A673 (cell line): ENCODE data around the gene UBE2L5. TPM values are rescaled to one million over a fixed set of nuclear protein-coding genes. Genes with fewer than 3 reads are reported as not detected.

Experiments
- BruUV-seq: library from RNA; stranded (reverse); fragments of 400-500 nt; replicated peaks from 2 replicates; lab custom pipeline; 2021; lab: Mats Ljungman, UMichigan
- CTCF ChIA-PET: fragments of 300-600 bp; sonication (Branson Sonifier 250); formaldehyde crosslinking; loops from one replicate; lab custom pipeline; 2022; ENCODE audit warnings: antibody characterized with exemption; lab: Charles Lee
- POLR2A ChIA-PET: fragments of 300-600 bp; sonication (Branson Sonifier 250); formaldehyde crosslinking; loops from one replicate; lab custom pipeline; 2022; ENCODE audit warnings: antibody characterized with exemption; ENCODE audit not compliant: low non-redundant PET; lab: Charles Lee
- DNase-seq: peaks from one replicate; pipeline ENCODE4 v3.0.0-alpha.2; 2015; ENCODE audit warnings: low spot score
- H3K27ac ChIP-seq: fragments of 200-600 bp; sonication (generic); 2 replicates; pipeline ENCODE4 v1.5.1; 2016; ENCODE audit warnings: mixed run types, low read depth, mild to moderate bottlenecking, mixed read lengths, antibody characterized with exemption, low read length; ENCODE audit not compliant: poor library complexity, severe bottlenecking
- H3K27me3 ChIP-seq: fragments of 200-600 bp; sonication (generic); replicated peaks from 2 replicates; pipeline ENCODE4 v1.6.1; 2017; ENCODE audit warnings: mixed run types, low read depth, mild to moderate bottlenecking, mixed read lengths, antibody characterized with exemption, low read length; ENCODE audit not compliant: insufficient read depth, poor library complexity
- H3K36me3 ChIP-seq: fragments of 200-600 bp; sonication (generic); 2 replicates; pipeline ENCODE4 v1.6.1; 2016; ENCODE audit warnings: mixed run types, mild to moderate bottlenecking, mixed read lengths, antibody characterized with exemption, low read length; ENCODE audit not compliant: insufficient read depth, poor library complexity, severe bottlenecking
- H3K4me1 ChIP-seq: fragments of 200-600 bp; sonication (generic); 2 replicates; pipeline ENCODE4 v1.6.1; 2017; ENCODE audit warnings: mixed run types, mild to moderate bottlenecking, mixed read lengths, antibody characterized with exemption, low read length; ENCODE audit not compliant: insufficient read depth, poor library complexity, severe bottlenecking
- H3K4me3 ChIP-seq: fragments of 200-600 bp; sonication (generic); 2 replicates; pipeline ENCODE4 v1.5.1; 2016; ENCODE audit warnings: low read depth, mixed run types, mild to moderate bottlenecking, mixed read lengths, low read length; ENCODE audit not compliant: poor library complexity, severe bottlenecking
- H3K9me3 ChIP-seq: fragments of 200-600 bp; sonication (generic); 2 replicates; pipeline ENCODE4 v1.6.1; 2016; ENCODE audit warnings: mixed run types, low read depth, mild to moderate bottlenecking, mixed read lengths, antibody characterized with exemption, low read length; ENCODE audit not compliant: poor library complexity, severe bottlenecking
- EZH2 ChIP-seq: fragments of 200-600 bp; sonication (generic); IDR thresholded peaks from 2 replicates; pipeline ENCODE4 v1.6.1; 2017; ENCODE audit warnings: borderline replicate concordance, low read depth, mild to moderate bottlenecking, mixed read lengths, antibody characterized with exemption, low read length; ENCODE audit not compliant: poor library complexity, severe bottlenecking
- intact Hi-C: fragments of 100-400 bp; cut with micrococcal nuclease; formaldehyde crosslinking; loops from one replicate; pipeline ENCODE4 v1.10.0; 2022; ENCODE audit not compliant: unreplicated experiment
- total RNA-seq: library from RNA; stranded (reverse); gene quantifications from 2 replicates; pipeline ENCODE4 v1.2.3, GENCODE V29; 2021
- TF ChIP-seq, protein P1 (sequence below): fragments of 300-800, 200-600 bp; sonication (generic); conservative IDR thresholded peaks from 2 replicates; pipeline ENCODE4 v1.5.1; 2017; ENCODE audit warnings: low read depth, mild to moderate bottlenecking, antibody characterized with exemption, low read length, moderate library complexity, mixed read lengths

UBE2L5 gene
- total RNA-seq, 1 experiment from 2014 or later: 0.21 TPM

DNA sequence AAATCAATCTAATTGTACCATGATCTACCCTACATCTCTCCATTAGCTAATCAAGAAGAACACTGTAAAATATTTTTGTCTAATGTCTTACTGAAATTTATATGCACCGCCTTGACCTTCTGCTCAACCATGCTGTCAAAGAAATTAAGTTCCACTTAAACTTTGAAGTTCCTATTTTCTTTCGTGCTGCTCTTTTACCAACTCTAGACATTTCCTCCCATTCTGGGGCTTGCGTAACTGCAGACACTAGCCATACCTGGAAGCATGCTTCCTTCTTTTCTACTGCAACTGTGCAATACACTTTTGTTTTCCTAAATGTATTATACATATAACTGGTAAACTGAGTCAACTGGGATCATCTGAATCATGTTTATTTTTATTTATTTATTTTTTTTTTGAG, 8.5 kb upstream of the UBE2L5 start:
- Histone ChIP-seq H3K27ac (peak overlapping the region; percentile 97), H3K27me3 (no peaks in the 10 kb centered on the region), H3K9me3 (no peaks in the 10 kb centered on the region), H3K4me1 (peaks cover 44% of the 10 kb centered on the region), H3K36me3 (no peaks in the 10 kb centered on the region), H3K4me3 (no peak overlapping the region)
- ChIA-PET POLR2A (no interaction called here), CTCF (no interaction called here)
- DNase-seq: no peak
- intact Hi-C loops: loop anchor here (5.0 kb wide), 1 partner anchor 388 kb away; no protein-coding TSS in a partner anchor
- TF ChIP-seq EZH2: no peak
- TF ChIP-seq, protein P1, sequence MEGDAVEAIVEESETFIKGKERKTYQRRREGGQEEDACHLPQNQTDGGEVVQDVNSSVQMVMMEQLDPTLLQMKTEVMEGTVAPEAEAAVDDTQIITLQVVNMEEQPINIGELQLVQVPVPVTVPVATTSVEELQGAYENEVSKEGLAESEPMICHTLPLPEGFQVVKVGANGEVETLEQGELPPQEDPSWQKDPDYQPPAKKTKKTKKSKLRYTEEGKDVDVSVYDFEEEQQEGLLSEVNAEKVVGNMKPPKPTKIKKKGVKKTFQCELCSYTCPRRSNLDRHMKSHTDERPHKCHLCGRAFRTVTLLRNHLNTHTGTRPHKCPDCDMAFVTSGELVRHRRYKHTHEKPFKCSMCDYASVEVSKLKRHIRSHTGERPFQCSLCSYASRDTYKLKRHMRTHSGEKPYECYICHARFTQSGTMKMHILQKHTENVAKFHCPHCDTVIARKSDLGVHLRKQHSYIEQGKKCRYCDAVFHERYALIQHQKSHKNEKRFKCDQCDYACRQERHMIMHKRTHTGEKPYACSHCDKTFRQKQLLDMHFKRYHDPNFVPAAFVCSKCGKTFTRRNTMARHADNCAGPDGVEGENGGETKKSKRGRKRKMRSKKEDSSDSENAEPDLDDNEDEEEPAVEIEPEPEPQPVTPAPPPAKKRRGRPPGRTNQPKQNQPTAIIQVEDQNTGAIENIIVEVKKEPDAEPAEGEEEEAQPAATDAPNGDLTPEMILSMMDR: no peak
- no TSS peak for BruUV-seq

DNA sequence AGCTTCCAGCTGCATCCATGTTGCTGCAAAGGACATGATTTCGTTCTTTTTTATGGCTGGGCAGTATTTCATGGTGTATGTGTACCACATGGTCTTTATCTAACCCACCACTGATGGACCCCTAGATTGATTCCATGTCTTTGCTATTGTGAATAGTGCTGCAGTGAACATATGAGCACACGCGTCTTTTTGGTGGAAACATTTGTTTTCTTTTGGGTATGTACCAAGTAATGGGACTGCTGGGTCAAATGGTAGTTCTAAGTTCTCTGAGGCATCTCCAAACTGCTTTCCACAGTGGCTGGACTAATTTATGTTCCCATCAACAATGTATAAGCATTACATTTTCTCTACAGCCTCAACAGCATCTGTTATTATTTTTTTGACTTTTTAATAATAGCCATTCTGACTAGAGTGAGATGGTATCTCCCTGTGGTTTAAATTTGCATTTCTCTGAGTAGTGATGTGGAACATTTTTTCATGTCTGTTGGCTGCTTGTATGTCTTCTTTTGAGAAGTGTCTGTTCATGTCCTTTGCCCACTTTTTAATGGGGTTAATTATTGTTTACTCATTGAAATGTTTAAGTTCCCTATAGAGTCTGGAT, 6.8 kb upstream of the UBE2L5 start:
- Histone ChIP-seq H3K4me3 (no peak overlapping the region), H3K36me3 (no peaks in the 10 kb centered on the region), H3K27me3 (no peaks in the 10 kb centered on the region), H3K4me1 (peaks cover 46% of the 10 kb centered on the region), H3K27ac (peak overlapping the region; percentile 68), H3K9me3 (no peaks in the 10 kb centered on the region)
- intact Hi-C loops: no loop called here
- POLR2A ChIA-PET: no interaction called here
- DNase-seq: no peak
- no peak for TF ChIP-seq EZH2
- TF ChIP-seq, protein P1: no peak
- CTCF ChIA-PET: no interaction called here
- BruUV-seq: no TSS peak

DNA sequence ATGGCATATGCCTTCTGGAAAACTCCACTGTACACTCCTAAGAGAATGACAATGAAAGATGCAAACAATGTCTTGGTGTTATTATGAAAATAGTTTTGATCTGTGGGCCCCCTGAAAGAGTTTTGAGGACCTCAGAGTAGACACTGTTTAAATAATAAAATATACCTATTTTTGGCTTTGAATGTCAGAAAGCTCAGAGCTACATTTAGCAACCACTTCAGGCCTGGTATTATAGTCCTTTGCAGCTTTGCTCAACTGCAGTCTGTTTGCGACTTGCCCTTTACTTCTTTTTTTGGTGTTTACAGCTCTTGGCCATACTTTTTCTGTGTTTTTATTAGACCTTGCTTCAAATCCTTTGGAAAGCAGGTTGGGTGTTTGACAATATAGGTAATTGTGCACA, 5.8 kb upstream of the UBE2L5 start:
- Histone ChIP-seq H3K9me3 (no peaks in the 10 kb centered on the region), H3K27ac (peak overlapping the region; percentile 40), H3K4me1 (peaks cover 43% of the 10 kb centered on the region), H3K4me3 (no peak overlapping the region), H3K36me3 (no peaks in the 10 kb centered on the region), H3K27me3 (no peaks in the 10 kb centered on the region)
- no peak for DNase-seq
- no TSS peak for BruUV-seq
- POLR2A ChIA-PET: no interaction called here
- CTCF ChIA-PET: no interaction called here
- TF ChIP-seq, protein P1: no peak
- TF ChIP-seq EZH2: no peak
- intact Hi-C loops: no loop called here
